ENCODE measurements around the gene HDAC6. TPM values are rescaled to one million over a fixed set of nuclear protein-coding genes. Genes with fewer than 3 reads are reported as not detected.

Gene HDAC6
- total and polyA plus RNA-seq, 10 of the 15 experiments (the other 5 are each of a cell fraction or from before 2014, with no cell fraction given): 8.3 to 47.0 (median 34.1) TPM

GRCh38 chrX:48806081-48806480 is 4.2 kb downstream of the HDAC6 start (continued):
- no peak for TF ChIP-seq ASH2L (IDR thresholded peaks at IDR 0.05; ENCODE audit: borderline replicate concordance, low read depth)
- no peak for TF ChIP-seq BCLAF1 (IDR thresholded peaks at IDR 0.05)
- TF ChIP-seq ZNF24 (IDR thresholded peaks at IDR 0.05): no peak
- TF ChIP-seq CTCF (IDR thresholded peaks at IDR 0.05 in 2 of 3, conservative IDR thresholded peaks at IDR 0.05 in 1 of 3; ENCODE audit: control insufficient read depth in 2 of 3, extremely low read depth in 1 of 3, insufficient read depth in 1 of 3, low read depth in 3 of 3, low read length in 3 of 3): peak in 2 of 3 experiments; percentile 13 to 20; a peak in 1 of 6 replicates
- TF ChIP-seq KAT2A (conservative IDR thresholded peaks at IDR 0.05; ENCODE audit: control insufficient read depth, low read depth, low read length): no peak
- no peak for TF ChIP-seq EZH2 (IDR thresholded peaks at IDR 0.05; ENCODE audit: borderline replicate concordance, control insufficient read depth, low read depth, low read length)
- TF ChIP-seq ZNF207 (IDR thresholded peaks at IDR 0.05; ENCODE audit: borderline replicate concordance): no peak
- no peak for TF ChIP-seq POLR2AphosphoS2 (IDR thresholded peaks at IDR 0.05; ENCODE audit: low read depth, low read length)
- TF ChIP-seq FOS (IDR thresholded peaks at IDR 0.05; ENCODE audit: borderline replicate concordance, extremely low read depth, insufficient read length): no peak
- TF ChIP-seq RAD21 (IDR thresholded peaks at IDR 0.05; ENCODE audit: insufficient read depth, low read depth, low read length): peak; percentile 26
